ENCODE measurements around the gene SLC4A4.

The SLC4A4 gene

GRCh38 chr4:71537551-71538065, 198.8 kb downstream of the SLC4A4 start:
- no peak for DNase-seq (ENCODE audit: low read depth, low spot score)

DNA sequence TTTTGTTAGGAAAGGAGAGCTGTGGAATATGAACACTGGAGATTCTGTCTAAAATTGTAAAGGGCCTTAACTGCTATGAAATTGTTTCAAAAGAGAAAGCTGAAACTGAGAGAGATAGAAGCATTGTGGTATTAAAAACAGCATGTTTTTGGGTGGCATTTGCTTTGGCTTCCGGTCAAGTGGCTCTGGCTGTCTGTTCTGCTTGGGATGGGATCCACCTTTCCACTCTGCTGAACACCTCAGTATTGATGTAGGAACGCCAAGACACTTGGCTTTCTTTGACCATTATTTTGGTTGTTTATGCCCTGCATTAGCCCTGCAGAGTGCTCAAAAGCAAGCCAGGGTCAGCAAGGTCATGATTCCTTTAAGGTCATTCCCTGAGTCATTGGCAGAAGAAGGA, 199.7 kb downstream of the SLC4A4 start:
- DNase-seq (ENCODE audit: low read depth, low spot score) = no peak

DNA sequence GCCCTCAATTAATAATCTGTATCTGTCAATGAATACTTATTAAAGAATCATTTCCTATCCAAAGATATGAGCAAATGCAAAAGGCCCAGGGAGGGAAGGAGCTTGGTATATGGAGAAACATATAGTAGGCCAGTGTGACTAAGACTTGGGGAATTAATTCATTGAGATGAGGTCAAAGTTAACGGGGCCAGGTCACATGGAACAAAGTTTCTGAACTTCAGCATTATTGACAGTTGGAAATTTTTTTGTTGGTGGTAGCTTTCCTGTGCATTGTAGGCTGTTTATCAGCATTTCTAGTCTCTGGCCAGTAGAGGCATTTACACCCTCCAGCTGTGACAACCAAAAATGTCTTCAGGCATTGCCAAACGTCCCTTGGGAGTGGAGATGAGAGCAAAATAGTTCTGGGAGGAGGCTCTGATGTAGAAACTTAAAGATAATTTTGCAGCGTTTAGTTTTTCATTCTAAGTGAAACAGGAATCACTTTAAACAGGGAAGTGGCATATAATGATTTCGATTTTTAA, 202.0 kb downstream of the SLC4A4 start:
- DNase-seq (ENCODE audit: low read depth, low spot score) = no peak

- no peak for DNase-seq (ENCODE audit: low read depth, low spot score)
Measured at GRCh38 chr4:71541541-71541940, 202.7 kb downstream of the SLC4A4 start.

- peak; percentile 92 for DNase-seq (ENCODE audit: low read depth, low spot score)
Measured at GRCh38 chr4:71545168-71545567, 206.3 kb downstream of the SLC4A4 start.

DNA sequence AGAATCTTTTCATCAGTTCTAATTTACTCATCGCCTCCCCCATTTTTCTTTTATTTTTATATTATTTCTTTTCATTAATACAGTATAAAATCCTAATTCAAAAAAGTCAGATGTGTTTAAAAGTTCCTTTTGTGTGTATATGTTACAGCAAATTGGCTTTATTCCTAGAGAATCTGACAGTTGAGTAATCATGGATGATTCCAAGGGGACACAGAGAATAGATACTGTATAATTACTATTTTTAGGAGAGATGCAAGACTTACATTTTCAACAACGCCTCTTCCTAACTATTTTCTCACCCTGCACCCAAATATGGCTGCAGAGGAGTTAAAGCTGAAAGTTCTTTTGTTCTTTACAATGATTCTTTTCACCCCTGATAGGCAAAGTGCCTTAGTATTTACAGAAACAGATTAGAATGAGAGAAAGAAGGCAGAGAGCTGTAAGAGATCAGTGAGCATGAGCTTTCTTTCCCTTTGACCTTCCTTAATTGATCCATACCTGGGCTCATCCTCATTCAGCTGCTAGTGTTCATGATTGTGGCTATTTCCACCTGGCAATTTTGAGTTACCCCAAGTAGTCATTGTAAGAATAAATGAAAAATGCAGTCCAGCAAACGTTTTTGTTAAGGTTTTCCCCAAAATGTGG, 210.8 kb downstream of the SLC4A4 start:
- DNase-seq (ENCODE audit: low read depth, low spot score) = no peak

DNA sequence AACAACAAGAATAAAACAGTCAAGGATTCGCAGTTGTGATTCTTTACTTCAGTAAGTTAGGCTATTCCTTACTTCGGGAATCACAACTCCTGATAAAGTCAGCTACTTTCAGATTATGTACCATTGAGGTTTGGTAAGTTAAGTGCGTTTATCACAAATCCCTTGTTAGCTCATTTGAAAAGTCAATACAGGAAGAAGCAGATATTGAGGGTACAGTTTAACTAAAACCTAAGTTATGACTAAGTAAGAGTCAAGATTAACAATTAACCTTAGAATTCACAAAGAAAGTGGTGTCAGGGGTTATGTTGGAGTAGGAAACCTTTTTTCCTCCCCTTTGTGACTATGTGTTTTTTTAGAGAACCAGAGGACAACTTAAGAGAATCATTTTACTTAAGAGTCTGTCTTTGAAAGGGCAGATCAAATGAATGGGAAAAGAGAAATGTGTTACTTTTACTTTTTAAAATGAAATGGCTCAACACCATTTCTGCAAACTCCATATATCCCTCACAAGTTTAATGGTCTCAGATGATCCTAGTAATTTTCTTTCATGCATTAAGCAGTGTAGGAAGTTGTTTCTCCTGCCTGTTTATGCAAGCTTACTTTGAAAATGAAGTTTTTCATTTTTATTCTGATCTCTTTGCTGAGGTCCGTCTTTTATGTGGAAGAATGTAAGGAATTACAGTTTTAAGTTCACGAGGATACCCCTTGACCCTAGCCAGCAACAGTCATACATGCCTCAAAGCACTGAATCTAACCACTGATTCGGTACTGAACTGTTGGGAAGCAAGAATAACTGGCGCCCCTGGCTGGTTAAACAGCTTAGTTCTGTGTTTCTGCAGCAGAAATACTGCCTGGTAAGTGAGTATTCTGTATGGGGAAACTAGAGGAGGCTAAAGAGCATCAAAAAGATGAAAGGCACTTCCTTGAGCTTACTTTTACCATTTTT, 211.7 kb downstream of the SLC4A4 start:
- peak; percentile 37 for DNase-seq (ENCODE audit: low read depth, low spot score)

GRCh38 chr4:71553605-71554004, 214.8 kb downstream of the SLC4A4 start:
- no peak for DNase-seq (ENCODE audit: low read depth, low spot score)

DNA sequence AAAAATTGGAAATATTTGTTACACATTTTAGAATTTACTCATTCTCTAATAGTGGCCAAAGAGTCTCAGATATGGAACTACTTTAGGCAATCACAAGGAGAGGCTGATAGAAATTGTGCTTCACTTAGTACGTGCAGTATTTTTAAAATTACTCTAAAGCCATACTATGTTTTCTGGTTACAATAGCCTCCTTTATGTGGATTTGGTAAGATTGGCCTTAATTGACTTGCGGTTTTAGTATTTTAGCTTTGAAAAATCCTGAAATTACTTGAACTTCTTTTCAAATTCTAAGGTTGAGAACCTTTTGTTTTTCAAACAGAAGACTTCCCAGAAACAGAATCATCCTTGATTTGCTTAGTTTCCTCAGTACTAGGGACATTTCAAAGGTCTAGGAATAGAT, 215.2 kb downstream of the SLC4A4 start:
- DNase-seq (ENCODE audit: low read depth, low spot score) = no peak

DNA sequence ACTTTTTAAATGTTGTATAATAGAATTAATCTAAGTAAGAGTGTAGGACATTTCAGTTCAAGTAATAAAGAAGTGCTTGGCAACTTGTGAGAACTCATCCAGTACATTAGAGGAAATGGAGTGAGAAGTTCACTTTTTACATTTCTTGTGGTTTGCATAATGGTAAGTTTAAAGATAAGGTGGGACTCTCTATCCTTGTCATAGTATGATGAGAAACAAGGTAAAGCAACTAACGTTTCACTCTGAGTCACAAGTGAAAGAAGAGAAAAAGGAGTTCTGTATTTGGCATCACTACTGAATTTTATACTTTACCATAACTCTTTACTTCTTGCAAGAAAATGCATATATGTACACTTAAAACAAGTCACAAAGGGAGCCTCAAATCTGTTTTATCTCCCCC, 219.4 kb downstream of the SLC4A4 start:
- no peak for DNase-seq (ENCODE audit: low read depth, low spot score)

DNA sequence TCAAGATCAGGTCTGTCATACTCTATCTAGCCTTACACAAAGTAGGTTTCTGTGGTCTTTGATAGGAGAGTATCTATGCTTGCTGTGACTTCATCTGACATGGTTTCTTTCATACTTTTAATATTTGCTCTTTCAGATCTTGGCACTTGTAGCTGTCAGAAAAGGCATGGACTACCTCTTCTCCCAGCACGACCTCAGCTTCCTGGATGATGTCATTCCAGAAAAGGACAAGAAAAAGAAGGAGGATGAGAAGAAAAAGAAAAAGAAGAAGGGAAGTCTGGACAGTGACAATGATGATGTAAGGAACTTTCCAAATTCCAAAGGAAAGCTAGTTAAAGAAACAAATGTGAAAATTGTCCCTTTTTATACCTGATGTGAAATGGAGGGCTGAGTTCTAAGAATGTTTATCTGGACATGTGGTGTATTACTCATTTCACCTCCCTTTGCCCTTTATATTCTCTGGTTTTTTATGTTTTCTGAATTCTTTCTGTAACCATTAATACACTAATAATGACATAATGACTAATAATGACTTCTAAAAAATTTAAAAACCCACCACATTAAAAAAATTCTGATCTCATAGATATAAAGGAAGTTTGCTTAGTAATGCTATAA, 221.2 kb downstream of the SLC4A4 start:
- DNase-seq (ENCODE audit: low read depth, low spot score) = no peak

- no peak for DNase-seq (ENCODE audit: low read depth, low spot score)
Measured at GRCh38 chr4:71564775-71565174, 226.0 kb downstream of the SLC4A4 start.

GRCh38 chr4:71566856-71567255, 228.0 kb downstream of the SLC4A4 start:
- DNase-seq (ENCODE audit: low read depth, low spot score) = no peak

GRCh38 chr4:71568131-71568530, 229.3 kb downstream of the SLC4A4 start:
- no peak for DNase-seq (ENCODE audit: low read depth, low spot score)

GRCh38 chr4:71570492-71570891, 231.7 kb downstream of the SLC4A4 start:
- DNase-seq (ENCODE audit: low read depth, low spot score) = no peak

DNA sequence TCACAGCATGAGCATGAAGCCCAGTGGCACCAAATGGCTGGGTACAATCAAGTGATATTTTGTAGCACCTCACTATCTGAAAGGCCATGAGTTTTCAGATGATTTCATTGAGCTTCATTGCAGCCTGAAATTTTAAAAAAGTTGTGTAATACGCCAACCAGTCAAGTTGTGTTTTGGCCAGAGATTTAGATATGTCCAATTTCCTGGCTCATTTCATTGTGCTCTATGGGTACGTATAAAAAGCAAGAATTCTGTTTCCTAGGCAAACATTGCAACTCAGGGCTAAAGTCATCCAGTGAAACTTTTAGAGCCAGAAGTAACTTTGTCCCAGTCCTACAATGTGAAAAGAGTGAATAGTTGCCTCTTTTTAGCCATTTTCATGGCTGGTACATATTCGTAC, 232.5 kb downstream of the SLC4A4 start:
- DNase-seq (ENCODE audit: low read depth, low spot score) = no peak

DNA sequence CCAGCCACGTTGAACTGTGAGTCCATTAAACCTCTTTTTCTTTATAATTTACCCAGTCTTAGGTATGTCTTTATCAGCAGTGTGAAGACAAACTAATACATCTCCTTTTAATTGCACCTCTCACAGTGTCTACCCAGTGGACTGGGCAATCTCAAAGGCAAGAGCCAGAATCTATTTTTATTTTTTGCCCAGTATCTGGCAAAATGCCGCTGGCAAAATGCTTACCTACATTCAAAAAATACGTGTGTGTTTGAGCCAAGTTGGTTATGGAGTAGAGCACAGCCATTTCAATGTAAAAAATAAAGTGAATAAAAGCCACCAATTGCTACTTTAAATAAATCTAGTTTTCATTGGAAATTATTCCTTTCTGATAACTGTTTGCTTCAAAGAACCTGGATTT, 245.2 kb downstream of the SLC4A4 start:
- no peak for DNase-seq (ENCODE audit: low read depth, low spot score)

- DNase-seq (ENCODE audit: low read depth, low spot score) = no peak
Measured at GRCh38 chr4:71584585-71584984, 245.8 kb downstream of the SLC4A4 start.

- no peak for DNase-seq (ENCODE audit: low read depth, low spot score)
Measured at GRCh38 chr4:71586087-71586763, 247.4 kb downstream of the SLC4A4 start.

GRCh38 chr4:71587995-71588394, 249.2 kb downstream of the SLC4A4 start:
- DNase-seq (ENCODE audit: low read depth, low spot score) = no peak

GRCh38 chr4:71592793-71593192, 254.0 kb downstream of the SLC4A4 start:
- no peak for DNase-seq (ENCODE audit: low read depth, low spot score)

DNA sequence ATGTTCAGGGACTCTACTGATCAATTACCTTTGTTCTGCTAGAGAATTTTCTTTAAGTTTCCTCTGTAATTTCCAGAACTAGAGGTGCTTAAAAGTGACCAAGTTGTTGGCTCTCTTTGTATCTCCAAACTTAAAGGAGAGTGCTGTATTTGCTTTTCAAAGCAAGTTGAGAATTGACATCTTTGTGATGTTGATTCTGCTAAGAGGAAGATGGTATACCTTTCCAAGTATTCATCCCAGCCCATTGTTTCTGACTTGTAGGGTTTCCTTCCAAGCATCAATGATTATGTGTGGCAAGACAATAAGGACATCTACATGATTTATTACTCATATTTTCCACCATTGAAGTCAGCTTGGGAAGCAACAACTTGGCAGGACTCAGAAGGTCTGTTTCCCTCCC, 254.5 kb downstream of the SLC4A4 start:
- no peak for DNase-seq (ENCODE audit: low read depth, low spot score)

Data from smooth muscle cell of the brain vasculature (primary cell).